DMS153 treated with DMSO at 0.1 percent for 48 hours (cell line): Measurements from ENCODE around the gene TGM1.
"Not testable (repeated sequence)": the region's sequence is repeated elsewhere in the genome, so short reads cannot be mapped to it uniquely, and the experiment has no call there.

Source experiments
- DNase-seq: peaks from one replicate; lab custom pipeline; 2025; ENCODE audit not compliant: unreplicated experiment; lab: John Stamatoyannopoulos, UW

TGM1 gene

GRCh38 chr14:24234095-24235005 lies 28.6 kb downstream of the TGM1 start:
- no peak for DNase-seq

- no peak for DNase-seq
These were observed 29.5 kb downstream of the TGM1 start for GRCh38 chr14:24233538-24233866.

GRCh38 chr14:24232645-24233537 lies 30.1 kb downstream of the TGM1 start, which contains the start of gene GMPR2:
Gene GMPR2 (plus strand): TSS chr14:24232929. CDS start chr14:24233254, 325 bp downstream.
- peak; percentile 76 for DNase-seq

- peak; percentile 76 for DNase-seq
These were observed 30.8 kb downstream of the TGM1 start, which contains the start of gene NEDD8 for GRCh38 chr14:24232121-24232644. Gene NEDD8 (minus strand): TSS chr14:24232367. CDS start chr14:24232267, 100 bp downstream.

- DNase-seq, result no peak
These were observed 31.5 kb downstream of the TGM1 start for GRCh38 chr14:24231263-24232120.

GRCh38 chr14:24228902-24229301 lies 34.1 kb downstream of the TGM1 start:
- no peak for DNase-seq

GRCh38 chr14:24226473-24226872 lies 36.5 kb downstream of the TGM1 start:
- no peak for DNase-seq

GRCh38 chr14:24224618-24225071 lies 38.3 kb downstream of the TGM1 start:
- DNase-seq, result no peak

GRCh38 chr14:24222987-24223386 lies 40.0 kb downstream of the TGM1 start:
- DNase-seq, result not testable (repeated sequence)

- no peak for DNase-seq
These were observed 43.5 kb downstream of the TGM1 start for GRCh38 chr14:24219521-24219920.

- no peak for DNase-seq
These were observed 43.9 kb downstream of the TGM1 start for GRCh38 chr14:24219080-24219479.

- not testable (repeated sequence) for DNase-seq
These were observed 46.1 kb downstream of the TGM1 start for GRCh38 chr14:24216876-24217275.

GRCh38 chr14:24216345-24216699 lies 46.7 kb downstream of the TGM1 start:
- DNase-seq, result no peak

GRCh38 chr14:24215495-24216344 lies 47.3 kb downstream of the TGM1 start, which contains the start of gene MDP1:
Gene MDP1 (minus strand): TSS chr14:24216066. CDS start chr14:24215955, 111 bp downstream.
- peak; percentile 68 for DNase-seq

- no peak for DNase-seq
These were observed 48.9 kb downstream of the TGM1 start for GRCh38 chr14:24213866-24214662.

- DNase-seq, result peak; percentile 67
These were observed 49.8 kb downstream of the TGM1 start, which contains the start of gene CHMP4A for GRCh38 chr14:24212924-24213865. Gene CHMP4A (minus strand): TSS chr14:24213488. CDS start chr14:24213439, 49 bp downstream.

GRCh38 chr14:24211311-24211710 lies 51.7 kb downstream of the TGM1 start:
- no peak for DNase-seq
